ENCODE measurements around the gene TMEM163. TPM values are rescaled to one million over a fixed set of nuclear protein-coding genes. Genes with fewer than 3 reads are reported as not detected.

The TMEM163 gene
- total and polyA plus RNA-seq, 2 donors (not counting 3 experiments of a cell fraction or from before 2014, with no cell fraction given): 1.0 to 2.8 TPM

- Histone ChIP-seq H3K79me2 (ENCODE audit: control insufficient read depth, insufficient read depth, low read length) (no peaks in the 10 kb centered on the region), H4K20me1 (replicated peaks; ENCODE audit: control insufficient read depth, extremely low read depth, insufficient read depth, low read length) (no peaks in the 10 kb centered on the region), H3K9ac (replicated peaks; ENCODE audit: extremely low read depth, insufficient read depth, low read length) (no peak overlapping the region), H3K9me3 (replicated peaks; ENCODE audit: control insufficient read depth, insufficient read depth, low read length) (no peaks in the 10 kb centered on the region), H3K36me3 (ENCODE audit: control insufficient read depth in 2 of 2, extremely low read depth in 1 of 2, insufficient read depth in 2 of 2, low read length in 2 of 2) (no peaks in the 10 kb centered on the region), H3K4me1 (ENCODE audit: control insufficient read depth, extremely low read depth, insufficient read depth, low read length) (no peaks in the 10 kb centered on the region), H3K27me3 (ENCODE audit: control insufficient read depth in 2 of 2, insufficient read depth in 2 of 2, low read length in 2 of 2) (peaks cover 0 to 3% of the 10 kb centered on the region in 2 experiments), H3K9me1 (replicated peaks; ENCODE audit: control insufficient read depth, extremely low read depth, insufficient read depth, low read length) (no peaks in the 10 kb centered on the region), H2AFZ (ENCODE audit: low read depth, low read length) (no peak overlapping the region), H3K27ac (ENCODE audit: insufficient read depth, low read depth, low read length) (no peak overlapping the region), H3K4me2 (ENCODE audit: insufficient read depth, low read length) (no peak overlapping the region), H3K4me3 (replicated peaks in 1 of 3; ENCODE audit: insufficient read depth in 1 of 3, low read depth in 1 of 3, low read length in 3 of 3) (no peak overlapping the region)
- BruUV-seq (replicated peaks): no TSS peak
- FAIRE-seq (no peak), DNase-seq (ENCODE audit: low read depth, low spot score) (no peak)
- intact Hi-C loops (cut with micrococcal nuclease) (no loop called here), dilution Hi-C loops (cut with MboI; ENCODE audit: extremely low pct_ligation_motif_present, low sequenced_read_pairs) (no loop called here)
- ChIA-PET POLR2A (no interaction called here), CTCF (interaction anchor here (1.5 kb wide), 1 partner anchor 40 kb away, joined by 4 read pairs; no protein-coding TSS in a partner anchor)
- TF ChIP-seq MYC (IDR thresholded peaks at IDR 0.05; ENCODE audit: low read depth, low read length): no peak
- no peak for TF ChIP-seq POLR2AphosphoS5 (IDR thresholded peaks at IDR 0.05; ENCODE audit: insufficient read depth, low read depth, low read length)
- TF ChIP-seq GATA2 (IDR thresholded peaks at IDR 0.05; ENCODE audit: insufficient read depth, insufficient read length, low read depth, low read length): no peak
- no peak for TF ChIP-seq MAX (IDR thresholded peaks at IDR 0.05; ENCODE audit: insufficient read depth, insufficient read length)
- no peak for TF ChIP-seq POLR2A (IDR thresholded peaks at IDR 0.05; ENCODE audit: low read depth, low read length)
Measured at GRCh38 chr2:134508391-134508790, 210.4 kb downstream of the TMEM163 start.

- no peaks in the 10 kb centered on the region for H3K9me1 ChIP-seq (replicated peaks; ENCODE audit: control insufficient read depth, extremely low read depth, insufficient read depth, low read length)
- no peak overlapping the region for H3K9ac ChIP-seq (replicated peaks; ENCODE audit: extremely low read depth, insufficient read depth, low read length)
- intact Hi-C loops (cut with micrococcal nuclease) (no loop called here), dilution Hi-C loops (cut with MboI; ENCODE audit: extremely low pct_ligation_motif_present, low sequenced_read_pairs) (no loop called here)
- FAIRE-seq (no peak), DNase-seq (ENCODE audit: low read depth, low spot score) (no peak)
- no peaks in the 10 kb centered on the region for H3K4me1 ChIP-seq (ENCODE audit: control insufficient read depth, extremely low read depth, insufficient read depth, low read length)
- no peak overlapping the region for H3K4me3 ChIP-seq (replicated peaks in 1 of 3; ENCODE audit: insufficient read depth in 1 of 3, low read depth in 1 of 3, low read length in 3 of 3)
- ChIA-PET POLR2A (no interaction called here), CTCF (interaction anchor here (1.5 kb wide), 1 partner anchor 41 kb away, joined by 4 read pairs; no protein-coding TSS in a partner anchor)
- no peaks in the 10 kb centered on the region for H3K9me3 ChIP-seq (replicated peaks; ENCODE audit: control insufficient read depth, insufficient read depth, low read length)
- TF ChIP-seq MYC (IDR thresholded peaks at IDR 0.05; ENCODE audit: low read depth, low read length) (no peak), CTCF (IDR thresholded peaks at IDR 0.05; ENCODE audit: extremely low read depth in 1 of 2, insufficient read depth in 1 of 2, low read depth in 1 of 2, low read length in 2 of 2) (no peak), POLR2AphosphoS5 (IDR thresholded peaks at IDR 0.05; ENCODE audit: insufficient read depth, low read depth, low read length) (no peak), MAX (IDR thresholded peaks at IDR 0.05; ENCODE audit: insufficient read depth, insufficient read length) (no peak), FOS (IDR thresholded peaks at IDR 0.05; ENCODE audit: borderline replicate concordance, insufficient read depth, low read length) (no peak), GATA2 (IDR thresholded peaks at IDR 0.05; ENCODE audit: insufficient read depth, insufficient read length, low read depth, low read length) (no peak), POLR2A (IDR thresholded peaks at IDR 0.05; ENCODE audit: low read depth, low read length) (no peak), EZH2 (IDR thresholded peaks at IDR 0.05; ENCODE audit: borderline replicate concordance, low read depth, low read length, severe bottlenecking) (no peak), JUN (IDR thresholded peaks at IDR 0.05; ENCODE audit: borderline replicate concordance, insufficient read depth, insufficient read length, low read depth) (no peak)
- no peak overlapping the region for H3K27ac ChIP-seq (ENCODE audit: insufficient read depth, low read depth, low read length)
- no peaks in the 10 kb centered on the region for H3K36me3 ChIP-seq (ENCODE audit: control insufficient read depth in 2 of 2, extremely low read depth in 1 of 2, insufficient read depth in 2 of 2, low read length in 2 of 2)
- no TSS peak for BruUV-seq (replicated peaks)
- no peak overlapping the region for H3K4me2 ChIP-seq (ENCODE audit: insufficient read depth, low read length)
- no peak overlapping the region for H2AFZ ChIP-seq (ENCODE audit: low read depth, low read length)
- peaks cover 0 to 3% of the 10 kb centered on the region in 2 experiments for H3K27me3 ChIP-seq (ENCODE audit: control insufficient read depth in 2 of 2, insufficient read depth in 2 of 2, low read length in 2 of 2)
- no peaks in the 10 kb centered on the region for H4K20me1 ChIP-seq (replicated peaks; ENCODE audit: control insufficient read depth, extremely low read depth, insufficient read depth, low read length)
- H3K79me2 ChIP-seq (ENCODE audit: control insufficient read depth, insufficient read depth, low read length): no peaks in the 10 kb centered on the region
Measured at GRCh38 chr2:134507697-134508096, 211.1 kb downstream of the TMEM163 start.
